ENCODE results near the gene SLITRK4.

Gene SLITRK4

GRCh38 chrX:143635915-143636314 lies at the start of gene SLITRK4:
Gene SLITRK4, minus strand, starts transcription at chrX:143636101. Its CDS starts 4,993 bp downstream, at chrX:143631108.
- DNase-seq = no peak

- DNase-seq = no peak
These were observed 47.6 kb upstream of the SLITRK4 start for GRCh38 chrX:143683486-143683885.

- DNase-seq = no peak
These were observed 39.0 kb upstream of the SLITRK4 start for GRCh38 chrX:143674926-143675325.

GRCh38 chrX:143669395-143669794 lies 33.5 kb upstream of the SLITRK4 start:
- DNase-seq = peak in 2 of 3 experiments; percentile 8 to 49

GRCh38 chrX:143664302-143664701 lies 28.4 kb upstream of the SLITRK4 start:
- DNase-seq = peak in 1 of 3 experiments; percentile 51

GRCh38 chrX:143663755-143664154 lies 27.9 kb upstream of the SLITRK4 start:
- no peak for DNase-seq

- DNase-seq = no peak
These were observed 25.4 kb upstream of the SLITRK4 start for GRCh38 chrX:143661286-143661685.

- DNase-seq = peak in 1 of 3 experiments; percentile 28
These were observed 12.8 kb upstream of the SLITRK4 start for GRCh38 chrX:143648705-143649104.

GRCh38 chrX:143642426-143642825 lies 6.5 kb upstream of the SLITRK4 start:
- no peak for DNase-seq

- DNase-seq = no peak
These were observed 930 bp upstream of the SLITRK4 start for GRCh38 chrX:143636831-143637230.

- DNase-seq = peak in 2 of 3 experiments; percentile 50 to 62
These were observed 1.0 kb downstream of the SLITRK4 start for GRCh38 chrX:143634663-143635455.

- peak in 2 of 3 experiments; percentile 51 to 60 for DNase-seq
These were observed 1.6 kb downstream of the SLITRK4 start for GRCh38 chrX:143634309-143634662.

GRCh38 chrX:143633461-143634308 lies 2.2 kb downstream of the SLITRK4 start:
- DNase-seq = peak in 2 of 3 experiments; percentile 51 to 67

GRCh38 chrX:143632625-143633410 lies 3.1 kb downstream of the SLITRK4 start:
- DNase-seq = no peak

GRCh38 chrX:143623657-143624056 lies 12.2 kb downstream of the SLITRK4 start:
- no peak for DNase-seq

- peak in 1 of 3 experiments; percentile 23 for DNase-seq
These were observed 14.6 kb downstream of the SLITRK4 start for GRCh38 chrX:143621276-143621675.

- DNase-seq = no peak
These were observed 20.1 kb downstream of the SLITRK4 start for GRCh38 chrX:143615851-143616250.

GRCh38 chrX:143601809-143602208 lies 34.1 kb downstream of the SLITRK4 start:
- DNase-seq = no peak

- DNase-seq = no peak
These were observed 54.7 kb downstream of the SLITRK4 start for GRCh38 chrX:143581240-143581639.

GRCh38 chrX:143580266-143580665 lies 55.6 kb downstream of the SLITRK4 start:
- no peak for DNase-seq
